ENCODE measurements around the gene MTCL1.

MTCL1 gene

DNA sequence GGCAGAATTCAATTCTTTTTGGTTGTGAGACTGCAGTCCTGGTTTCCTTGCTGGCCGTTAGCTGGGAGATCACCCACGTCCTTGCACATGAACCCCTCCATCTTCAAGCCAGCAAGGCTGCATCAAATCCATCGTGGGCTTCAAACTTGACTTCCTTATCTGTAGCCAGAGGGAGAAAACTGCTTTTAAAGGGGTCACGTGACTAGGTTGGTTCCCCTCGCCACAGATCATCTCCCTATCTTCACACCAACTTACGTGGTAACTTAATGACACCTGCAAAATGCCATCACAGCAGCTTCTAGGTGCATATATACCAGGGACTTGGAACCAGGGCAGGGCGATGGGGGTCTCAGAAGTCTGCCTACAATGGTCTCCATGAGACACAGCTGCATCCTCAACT, 169.5 kb downstream of the MTCL1 start:
- DNase-seq: no peak

DNA sequence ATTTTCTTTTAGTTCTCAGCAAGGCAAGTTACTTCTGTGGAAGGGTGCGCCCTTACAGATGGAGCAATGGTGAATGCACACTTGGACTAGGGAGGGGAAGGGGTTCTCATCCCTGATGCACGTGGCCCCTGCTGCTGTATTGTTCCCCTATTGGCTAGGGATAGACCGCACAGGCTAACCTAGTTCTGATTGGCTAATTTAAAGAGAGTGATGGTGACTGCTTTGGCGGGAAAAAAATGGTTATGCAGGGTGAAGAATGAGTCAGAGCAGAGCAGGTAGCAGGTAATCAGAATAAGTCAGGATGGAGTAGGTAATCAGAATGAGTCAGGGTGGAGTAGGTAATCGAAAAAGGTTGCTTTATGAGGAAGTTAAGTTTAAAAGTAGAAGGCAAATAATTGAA, 171.5 kb downstream of the MTCL1 start:
- no peak for DNase-seq

DNA sequence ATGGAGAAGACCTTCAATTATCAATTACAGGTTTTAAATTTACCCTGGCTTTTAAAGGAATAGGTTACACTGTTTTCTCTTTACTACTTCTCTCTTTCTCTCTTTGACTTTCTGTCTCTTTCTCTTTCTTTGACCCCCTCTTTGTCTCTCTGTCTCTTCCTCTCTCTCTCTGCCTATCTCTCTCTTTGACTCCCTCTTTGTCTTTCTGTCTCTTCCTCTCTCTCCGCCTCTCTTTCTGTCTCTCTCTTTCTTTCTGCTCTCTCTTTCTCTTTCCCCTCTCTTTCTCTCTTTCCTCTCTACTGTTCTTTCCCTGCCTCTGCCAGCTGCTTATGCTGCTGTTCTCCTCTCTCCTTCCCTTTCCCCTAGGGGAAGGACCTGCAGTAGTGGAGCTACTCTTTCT, 175.7 kb downstream of the MTCL1 start:
- no peak for DNase-seq
